ENCODE data around the gene SLCO2A1. TPM values are rescaled to one million over a fixed set of nuclear protein-coding genes. Genes with fewer than 3 reads are reported as not detected.

SLCO2A1 gene
- total RNA-seq, 1 donor from 2014 or later: 4.3 TPM

DNA sequence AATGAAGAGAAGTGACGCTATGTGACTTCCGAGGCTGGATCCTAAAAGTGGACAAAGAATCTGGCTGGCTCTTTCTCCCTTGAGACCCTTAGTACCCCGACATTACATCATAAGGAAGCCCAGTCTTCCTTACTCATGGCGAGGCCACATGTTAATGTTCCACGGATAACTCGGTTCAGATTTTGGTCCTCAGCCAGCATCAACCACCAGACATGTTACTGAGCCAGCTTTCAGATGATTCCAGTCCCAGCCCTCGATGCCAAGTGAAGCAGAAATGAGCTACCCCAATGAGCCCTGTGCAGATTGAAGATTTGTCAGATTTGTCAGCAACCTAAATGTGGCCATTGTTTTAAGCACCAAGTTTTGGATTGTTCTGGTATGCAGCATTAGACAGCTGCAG, 46.6 kb downstream of the SLCO2A1 start:
- DNase-seq (ENCODE audit: low spot score): no peak

DNA sequence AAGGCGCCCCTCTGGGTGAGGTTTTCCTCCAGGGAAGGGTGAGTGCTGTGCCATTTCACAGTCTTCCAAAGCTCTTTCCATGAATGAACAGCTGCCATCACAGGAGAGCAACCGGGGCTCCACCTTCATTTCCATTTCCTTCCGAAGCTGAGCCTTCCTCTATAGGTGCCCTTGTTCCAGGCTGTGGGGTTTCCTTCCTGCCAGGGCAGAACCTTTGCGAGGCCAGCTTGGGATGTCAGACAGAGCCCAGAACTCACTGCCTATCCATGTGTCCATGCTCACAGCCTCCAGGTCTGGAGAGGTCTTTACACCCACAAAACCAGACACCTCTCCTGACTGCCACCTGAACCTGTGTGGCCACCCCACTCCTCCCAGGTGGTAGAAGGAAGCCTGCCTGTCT, 49.2 kb downstream of the SLCO2A1 start:
- DNase-seq (ENCODE audit: low spot score): no peak

DNA sequence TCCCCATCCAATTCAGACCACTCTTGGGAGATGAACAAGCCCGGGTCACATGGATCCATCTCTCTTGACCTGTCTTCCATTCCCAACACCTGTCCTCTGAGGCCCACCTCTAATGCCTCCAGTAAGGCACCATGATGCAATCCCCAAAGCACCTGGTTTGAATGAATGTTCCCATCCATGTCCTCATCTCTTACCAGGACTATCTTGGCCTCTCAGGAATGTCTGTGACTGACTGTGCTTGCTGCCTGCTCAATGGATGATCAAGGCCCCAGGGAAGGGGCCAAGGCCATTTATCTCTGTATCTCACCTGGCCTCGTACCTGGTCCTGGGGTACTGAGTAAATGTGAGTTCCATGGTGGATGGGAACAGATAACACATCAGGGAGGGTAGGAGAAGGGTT, 49.7 kb downstream of the SLCO2A1 start:
- no peak for DNase-seq (ENCODE audit: low spot score)

DNA sequence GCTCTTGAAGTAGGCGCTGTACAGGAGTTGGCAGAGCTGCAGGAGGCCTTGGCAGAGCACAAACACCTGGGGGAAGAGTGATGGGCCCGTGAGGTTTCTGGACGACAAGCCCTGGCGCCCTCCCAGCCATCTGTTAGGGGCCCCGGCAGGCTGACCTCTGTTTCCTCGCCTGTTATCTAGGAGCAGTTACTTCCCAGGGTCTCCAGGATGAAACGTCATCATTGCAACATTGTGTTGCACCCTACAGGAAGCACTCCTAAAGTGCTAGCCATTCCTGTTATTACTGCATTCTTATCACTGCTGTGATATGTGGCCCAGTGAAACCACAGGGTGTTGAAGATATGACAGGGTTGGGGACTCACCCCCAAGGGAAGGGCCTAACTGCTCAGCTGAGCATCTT, 50.2 kb downstream of the SLCO2A1 start:
- no peak for DNase-seq (ENCODE audit: low spot score)

DNA sequence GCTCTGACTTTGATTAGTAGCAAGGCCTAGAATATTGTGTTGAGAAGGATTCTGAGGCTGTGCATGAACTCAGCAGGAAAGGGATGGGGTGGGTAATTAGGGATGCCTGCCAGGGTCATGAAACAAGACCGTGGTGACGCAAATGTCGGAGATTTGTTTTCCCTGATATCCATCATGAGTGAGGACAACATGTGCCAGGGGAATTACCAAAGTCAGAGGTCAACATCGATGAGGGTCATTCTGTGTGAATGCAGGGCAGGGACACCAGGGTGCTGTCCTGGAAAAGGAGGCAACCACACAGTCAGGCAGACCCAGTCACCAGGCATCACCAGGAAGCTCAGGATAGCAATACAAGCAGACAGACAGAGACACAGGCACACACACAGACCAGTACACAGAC, 52.2 kb downstream of the SLCO2A1 start:
- no peak for DNase-seq (ENCODE audit: low spot score)

DNA sequence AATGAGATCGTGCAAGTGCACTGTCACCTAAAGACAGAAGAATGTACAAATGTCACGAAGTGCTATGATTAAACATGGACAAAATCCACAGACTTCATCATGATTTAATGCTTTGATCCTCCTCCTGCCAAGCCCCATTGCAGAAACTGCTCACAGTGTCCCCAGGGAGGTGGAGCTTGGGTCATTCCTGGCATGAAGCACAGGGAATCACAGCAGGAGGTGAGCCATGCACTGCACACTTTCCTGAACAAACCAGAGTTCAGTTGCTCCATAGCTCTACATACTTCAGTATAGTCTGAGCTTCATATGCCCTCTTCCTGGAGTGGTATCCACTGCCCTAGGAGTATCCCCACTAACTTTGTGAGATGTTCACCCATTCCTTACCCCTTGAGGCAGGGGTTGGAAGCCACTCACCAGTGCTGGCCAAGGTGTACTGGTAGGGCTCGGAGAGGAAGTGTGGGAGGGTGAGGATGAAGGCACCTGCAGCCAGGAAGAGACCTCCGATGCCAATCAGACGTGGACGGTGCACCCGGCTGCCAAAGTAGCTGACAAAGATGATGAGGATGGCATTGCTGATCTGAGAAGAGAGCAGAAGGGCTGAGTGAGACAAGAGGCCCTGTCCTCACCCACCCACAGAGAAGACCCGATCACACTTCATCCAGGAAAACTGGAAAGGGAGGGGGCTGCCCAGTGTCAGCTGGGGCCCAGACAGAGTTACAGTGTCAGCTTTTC, 56.3 kb downstream of the SLCO2A1 start:
- no peak for DNase-seq (ENCODE audit: low spot score)

DNA sequence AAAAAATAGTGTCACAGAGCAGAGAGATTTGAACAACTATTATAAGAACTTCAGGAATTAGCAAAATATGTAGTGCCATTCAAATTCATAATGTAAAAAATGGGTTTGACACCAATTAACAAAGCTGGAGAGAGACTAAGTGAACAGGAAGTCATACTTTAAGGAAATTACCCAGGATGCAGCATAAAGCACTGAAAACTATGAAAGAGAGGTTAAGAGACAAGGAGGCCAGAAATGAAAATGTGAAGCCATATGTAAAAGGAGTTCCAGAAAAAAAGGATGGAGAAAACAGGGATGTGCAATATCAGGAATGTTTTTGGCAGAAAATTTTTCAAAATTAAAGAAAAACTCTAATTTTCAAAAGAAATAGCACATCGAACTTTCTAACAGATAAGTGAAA, 57.6 kb downstream of the SLCO2A1 start:
- no peak for DNase-seq (ENCODE audit: low spot score)

DNA sequence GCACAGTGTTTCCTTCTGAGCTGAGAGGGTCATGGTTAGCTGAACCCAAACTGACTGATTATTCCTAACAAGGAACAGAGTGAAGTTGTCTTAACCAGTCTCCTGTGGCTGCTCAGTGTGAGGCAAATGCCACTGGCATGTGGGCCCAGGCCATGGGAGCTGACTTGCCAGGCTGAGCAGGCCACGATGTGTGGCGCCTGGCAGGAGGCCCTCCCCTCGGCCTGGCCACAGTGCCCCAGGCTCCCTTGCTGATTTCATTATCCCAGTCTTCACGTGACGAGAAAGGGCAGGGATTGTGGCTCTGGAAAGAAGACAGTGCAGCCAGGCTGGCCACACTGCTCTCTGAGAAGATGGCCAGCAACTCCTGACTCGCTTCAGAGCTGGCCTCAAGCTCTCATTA, 58.8 kb downstream of the SLCO2A1 start:
- no peak for DNase-seq (ENCODE audit: low spot score)

DNA sequence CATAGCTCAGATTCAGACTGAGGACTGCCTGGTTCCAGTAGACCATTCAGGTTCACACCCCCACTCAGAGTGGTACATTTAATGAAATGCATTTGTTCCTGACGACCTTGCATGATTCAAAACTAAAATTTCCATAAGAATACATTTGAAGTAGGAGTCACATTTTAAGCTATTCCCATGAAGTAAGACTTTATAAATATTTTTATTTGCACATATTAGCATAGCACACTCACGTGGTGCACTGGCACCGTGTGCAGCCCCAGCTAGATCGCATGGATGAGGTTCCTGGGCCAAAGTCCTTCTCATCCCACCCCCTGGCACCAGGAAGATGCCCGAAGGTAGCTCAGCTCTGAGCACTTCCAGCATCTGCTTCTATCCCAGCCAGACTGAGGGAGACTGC, 59.4 kb downstream of the SLCO2A1 start:
- DNase-seq (ENCODE audit: low spot score): no peak

DNA sequence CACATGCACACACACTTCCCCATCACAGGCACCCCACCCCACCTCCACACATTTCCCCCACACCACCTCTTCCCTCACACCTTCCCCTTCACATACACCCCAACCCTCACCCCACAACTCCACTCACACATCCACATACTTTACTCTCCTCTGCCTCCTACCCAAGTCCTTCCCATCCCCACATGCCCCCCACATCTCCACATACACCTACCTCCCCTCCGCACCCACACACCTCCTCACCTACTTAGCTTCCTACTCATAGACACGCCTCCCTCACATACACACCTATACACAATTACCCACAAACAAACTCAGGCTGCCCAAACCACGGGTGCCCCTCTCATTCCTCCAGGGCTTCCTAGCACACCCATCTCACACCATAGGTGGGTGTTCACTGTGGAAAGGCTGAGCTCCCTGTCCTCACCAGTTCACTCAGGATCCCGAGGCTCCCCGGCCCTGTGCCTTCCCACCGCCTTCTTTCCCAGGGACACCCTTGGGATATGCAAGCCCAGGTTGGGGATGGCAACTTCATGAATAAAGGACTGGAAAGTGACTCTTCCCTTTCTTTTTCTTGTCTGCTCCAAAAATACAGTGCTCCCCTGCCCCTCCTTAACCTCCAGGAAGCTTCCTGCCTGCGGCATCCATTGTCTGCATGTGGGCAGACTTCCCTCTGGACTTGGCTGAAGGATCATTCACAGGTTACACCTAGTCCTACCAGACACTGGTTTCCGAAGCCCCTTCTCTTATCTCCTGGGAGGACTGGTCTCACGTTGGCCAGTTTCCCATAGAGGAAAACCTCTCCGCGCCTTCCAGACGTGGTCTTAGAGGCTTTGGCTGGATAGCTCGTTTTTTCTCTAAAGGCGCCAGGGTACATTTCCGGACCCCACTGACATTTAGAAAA, 61.5 kb downstream of the SLCO2A1 start:
- DNase-seq (ENCODE audit: low spot score): no peak

DNA sequence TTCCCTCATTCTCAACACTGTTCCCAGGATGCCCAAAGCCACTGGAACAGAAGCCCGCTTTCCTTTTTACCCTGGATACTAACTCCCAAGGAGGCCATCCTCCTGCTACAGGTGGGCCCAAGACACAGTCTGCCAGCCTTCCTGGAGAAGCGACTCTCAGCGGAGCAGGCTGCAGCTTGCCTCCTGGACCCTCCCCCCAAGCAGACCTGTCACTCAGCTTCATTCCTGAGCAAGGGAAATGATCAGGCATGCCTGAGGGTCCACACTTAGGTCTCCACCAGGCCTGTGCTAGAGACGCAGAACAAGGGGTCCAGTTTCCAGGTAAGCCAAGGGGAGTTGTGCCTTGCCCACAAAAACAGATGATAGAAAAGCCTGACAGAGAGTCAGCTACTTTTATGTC, 62.8 kb downstream of the SLCO2A1 start:
- DNase-seq (ENCODE audit: low spot score): peak; percentile 44

DNA sequence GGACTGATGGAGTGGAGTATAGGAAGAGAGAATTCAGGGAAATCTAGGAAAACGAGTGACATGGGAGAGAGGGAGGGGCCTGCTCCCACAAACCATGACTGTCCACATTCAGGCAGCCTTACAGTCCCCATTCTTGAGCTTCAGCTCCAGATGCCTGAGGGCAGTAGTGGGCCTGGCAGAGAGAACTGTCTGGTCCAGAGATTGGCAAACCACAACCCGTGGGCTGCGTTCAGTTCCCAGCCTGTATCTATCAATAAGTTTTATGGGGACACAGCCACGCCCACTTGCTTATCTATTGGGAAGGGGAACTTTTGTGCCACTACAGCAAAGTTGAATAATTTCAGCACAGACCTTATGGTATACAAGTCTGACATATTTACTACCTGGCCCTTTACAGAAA, 63.8 kb downstream of the SLCO2A1 start:
- DNase-seq (ENCODE audit: low spot score): no peak

DNA sequence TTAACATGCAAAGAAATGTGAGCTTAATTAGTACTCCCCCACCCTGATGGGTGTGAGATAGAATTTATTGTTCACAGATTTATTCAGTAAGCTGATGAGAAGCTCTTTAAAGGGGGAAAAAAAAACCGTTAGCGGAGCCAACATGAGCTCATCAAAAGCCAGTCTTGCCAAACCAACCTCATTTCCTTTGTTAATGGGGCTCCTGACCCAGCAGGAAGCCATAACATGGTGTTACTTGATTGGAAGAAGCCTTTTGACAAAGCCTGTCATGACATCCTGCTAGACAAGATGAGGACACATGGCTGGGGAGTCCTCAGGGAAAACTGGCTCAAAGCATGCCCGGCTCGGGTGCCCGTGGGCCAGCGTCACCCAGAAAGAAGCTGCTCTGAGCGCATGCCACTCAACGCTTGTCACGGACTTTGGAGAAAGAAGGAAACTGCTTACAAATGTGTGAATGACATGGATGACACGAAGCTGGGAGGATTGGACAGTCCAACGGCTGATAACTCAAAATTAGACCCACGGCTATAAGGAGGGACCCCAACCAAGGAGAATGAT, 64.6 kb downstream of the SLCO2A1 start:
- DNase-seq (ENCODE audit: low spot score): no peak

DNA sequence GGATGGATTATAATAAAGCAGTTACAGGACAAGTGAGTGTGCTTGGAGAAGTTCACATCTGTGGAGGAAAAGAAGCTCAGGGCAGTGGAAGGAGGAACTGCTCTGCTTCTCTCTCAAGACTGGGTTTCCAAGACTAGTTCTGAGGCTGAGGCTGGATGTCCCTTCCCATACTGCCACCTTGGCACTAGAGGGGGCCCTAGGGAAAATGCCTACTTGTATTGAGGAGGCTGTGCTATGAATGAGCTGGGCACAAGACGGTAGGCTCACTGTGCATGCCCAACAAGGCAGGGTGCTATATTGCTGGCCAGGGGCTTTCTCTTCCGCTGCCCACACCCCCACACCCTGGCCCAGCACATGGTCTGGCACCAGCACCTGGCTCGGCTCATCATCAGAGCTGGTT, 65.2 kb downstream of the SLCO2A1 start:
- DNase-seq (ENCODE audit: low spot score): no peak

DNA sequence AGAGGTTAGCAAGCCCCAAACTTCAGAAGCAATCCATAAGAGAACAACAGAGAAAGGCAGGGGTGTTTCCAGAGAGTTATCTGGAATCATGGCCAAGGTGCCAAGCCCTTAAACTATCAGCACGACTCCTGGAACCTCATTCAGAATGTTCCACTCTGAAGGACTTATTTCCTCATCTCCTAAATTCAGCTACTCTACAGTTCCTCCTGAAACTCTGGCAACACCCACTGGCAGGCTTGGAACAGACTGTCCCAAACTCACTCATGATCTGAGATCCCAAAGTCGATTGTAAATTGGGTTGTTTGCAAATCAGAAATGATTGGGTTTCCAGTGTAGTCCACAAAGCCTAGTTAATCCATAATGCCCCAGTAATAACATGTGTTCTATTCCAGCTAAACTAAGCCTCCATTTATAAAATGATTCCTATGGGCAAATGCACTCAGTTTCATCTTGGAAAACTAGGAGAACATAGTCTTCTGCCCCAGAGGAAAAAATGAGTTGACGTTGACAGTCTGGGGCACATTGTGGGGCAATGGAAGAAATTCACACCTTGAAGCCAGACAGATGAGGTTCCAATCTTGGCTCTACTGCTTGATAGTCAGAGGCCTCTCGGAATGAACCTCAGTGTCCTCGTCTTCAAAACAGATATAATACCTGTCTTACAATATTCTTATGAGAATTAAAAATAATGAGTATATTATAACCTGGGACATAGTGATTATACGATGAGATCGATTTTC, 65.9 kb downstream of the SLCO2A1 start:
- DNase-seq (ENCODE audit: low spot score): no peak

DNA sequence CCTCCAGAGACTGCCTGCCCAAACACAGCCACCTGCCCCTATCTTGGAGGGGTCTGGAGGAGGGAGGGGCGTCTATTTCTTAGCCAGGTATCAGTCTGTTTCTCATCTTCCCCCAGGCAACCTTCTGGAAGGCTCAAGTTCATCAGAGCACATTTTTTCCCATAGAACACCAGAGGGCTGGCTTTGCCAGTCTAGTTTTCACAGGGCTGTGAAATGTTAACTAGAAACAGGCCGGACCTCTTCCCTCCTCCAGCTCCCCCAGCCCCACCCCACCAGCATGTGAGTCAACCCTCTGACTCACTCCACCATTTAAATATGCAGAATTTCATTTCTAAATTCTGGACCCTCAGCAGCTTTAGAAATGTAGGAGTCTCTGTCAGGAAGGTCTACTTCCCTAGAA, 66.9 kb downstream of the SLCO2A1 start:
- peak; percentile 76 for DNase-seq (ENCODE audit: low spot score)

DNA sequence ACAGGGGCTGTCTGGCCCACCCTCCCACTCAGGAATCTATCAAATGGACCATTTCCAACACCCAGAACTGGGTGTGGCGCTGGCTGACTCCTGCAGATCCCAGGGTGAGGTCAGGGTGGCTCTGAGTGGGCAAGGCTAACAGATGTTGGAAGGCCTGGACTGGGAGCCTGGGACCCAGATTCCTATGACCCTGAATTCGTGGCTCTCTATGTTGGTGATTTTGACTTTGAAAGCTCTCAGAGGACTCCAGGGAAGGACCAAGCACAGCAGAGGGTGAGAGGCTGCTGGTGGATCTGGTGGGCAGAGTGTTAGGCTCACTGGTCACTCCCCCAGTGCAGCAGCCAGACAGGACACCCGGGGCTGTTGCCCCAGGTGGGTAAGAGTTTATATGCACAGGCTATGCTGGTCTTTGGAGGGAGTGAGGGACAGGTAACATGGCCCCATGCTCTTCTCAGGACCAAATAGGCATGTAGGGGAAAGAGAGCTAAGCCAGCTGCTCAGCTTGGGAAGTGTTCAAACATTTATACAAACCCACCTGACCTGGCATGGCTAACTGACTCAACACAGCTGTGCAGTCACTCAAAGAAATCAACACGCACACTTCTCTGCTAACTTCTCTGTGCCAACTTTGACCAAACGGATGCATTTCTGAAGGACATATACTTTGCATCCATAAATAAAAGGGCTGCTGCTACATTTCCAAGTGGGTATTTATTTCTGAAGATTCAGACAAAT, 71.5 kb downstream of the SLCO2A1 start:
- no peak for DNase-seq (ENCODE audit: low spot score)

DNA sequence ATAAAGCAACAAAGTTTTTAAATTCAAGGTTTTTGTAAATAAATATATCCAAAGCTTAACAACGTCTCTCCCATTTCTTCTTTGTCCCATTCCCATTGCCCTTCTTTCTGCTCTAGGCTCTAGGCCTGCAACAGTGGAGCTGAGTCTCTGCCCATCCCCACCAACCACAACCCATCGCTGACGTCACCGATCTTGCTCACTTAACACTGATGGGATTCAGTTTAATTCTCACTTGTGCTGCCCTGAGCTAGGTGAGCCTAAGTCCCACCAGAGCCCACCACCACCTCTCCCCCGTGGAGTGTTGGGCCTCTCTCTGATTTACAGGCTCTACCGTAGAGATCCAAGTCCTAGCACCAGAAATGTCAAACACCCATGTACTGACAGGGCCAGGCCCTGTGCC, 72.7 kb downstream of the SLCO2A1 start:
- DNase-seq (ENCODE audit: low spot score): no peak

DNA sequence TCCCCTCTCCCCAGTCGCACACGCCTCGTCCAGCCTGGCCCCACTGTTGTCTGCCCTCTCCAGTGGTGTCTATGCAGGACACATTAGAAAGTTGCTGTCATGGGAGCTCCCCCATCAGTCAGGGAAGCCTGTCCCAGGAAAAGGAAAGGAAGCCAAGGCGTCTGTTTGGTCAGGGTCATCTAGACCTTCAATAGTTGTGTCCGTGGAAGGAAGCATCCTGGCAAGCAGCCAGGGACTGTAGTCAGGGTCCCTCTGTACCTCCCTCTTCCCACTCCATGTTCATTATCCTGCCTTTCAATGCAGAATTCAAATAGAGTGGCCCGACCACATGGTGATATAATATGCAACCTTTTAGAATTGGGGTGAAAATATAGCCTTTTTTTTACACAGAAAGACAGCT, 73.4 kb downstream of the SLCO2A1 start:
- DNase-seq (ENCODE audit: low spot score): no peak

DNA sequence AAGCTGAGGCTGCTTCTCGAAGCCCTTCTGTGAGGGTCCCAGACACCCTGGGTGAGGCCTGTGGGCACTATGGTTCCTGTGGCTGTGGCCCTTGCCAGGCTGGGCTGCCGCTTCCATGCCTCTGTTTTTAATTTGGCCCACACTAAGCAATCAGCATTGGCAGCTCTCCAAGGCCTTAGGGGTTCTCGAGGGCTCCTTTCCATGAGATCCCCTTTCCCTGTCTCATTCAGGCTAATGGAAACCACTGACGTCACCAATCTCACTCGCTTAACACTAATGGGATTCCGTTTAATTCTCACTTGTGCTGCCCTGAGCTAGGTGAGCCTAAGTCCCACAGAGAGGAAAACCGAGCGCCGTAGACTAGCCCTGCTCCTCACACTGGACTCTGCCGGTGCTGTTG, 73.8 kb downstream of the SLCO2A1 start:
- no peak for DNase-seq (ENCODE audit: low spot score)

DNA sequence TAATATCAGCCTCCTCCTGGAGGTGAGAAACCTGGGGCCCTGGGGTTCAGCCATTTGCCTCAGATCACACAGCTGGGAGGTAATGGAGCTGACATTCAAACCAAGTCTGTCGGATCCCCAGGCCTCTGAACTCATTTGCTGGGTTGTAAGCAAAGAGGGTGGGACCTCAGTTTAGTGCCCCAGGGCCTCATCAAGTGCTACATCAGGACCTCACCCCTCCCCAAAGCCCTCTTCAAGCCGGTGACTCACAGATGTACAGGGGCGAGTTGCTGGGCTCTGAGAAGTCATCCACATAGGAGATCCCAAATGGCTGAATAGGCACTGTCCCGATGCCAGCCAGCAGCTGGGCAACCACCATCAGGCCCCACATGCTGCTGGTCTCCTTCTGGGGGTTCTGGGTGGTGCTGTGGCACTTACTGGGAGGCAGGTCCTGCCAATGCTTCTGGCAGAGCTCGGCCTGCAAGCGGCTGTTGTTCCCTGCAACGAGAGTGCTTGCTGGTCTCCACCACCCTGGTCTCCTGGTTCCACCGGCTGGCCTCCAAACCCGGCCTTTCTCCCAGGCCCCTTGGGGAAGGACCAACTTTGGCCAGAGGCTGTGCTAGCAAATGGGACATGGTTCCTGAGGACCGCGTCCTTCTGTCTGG, 74.9 kb downstream of the SLCO2A1 start:
- DNase-seq (ENCODE audit: low spot score): no peak
